ENCODE data around the gene ALLC.
A peak's percentile ranks its signal among the peaks of the same experiment; 100 is the strongest.
"Not testable (repeated sequence)": the region's sequence is repeated elsewhere in the genome, so short reads cannot be mapped to it uniquely, and the experiment has no call there.

The ALLC gene

GRCh38 chr2:3625186-3625585 lies 32.8 kb upstream of the ALLC start:
- Histone ChIP-seq H3K4me3 (no peak overlapping the region), H3K27ac (no peak overlapping the region)

GRCh38 chr2:3626118-3626811 lies 31.7 kb upstream of the ALLC start:
- Histone ChIP-seq H3K27ac (peak overlapping the region in 2 of 21 experiments; percentile 24 to 39), H3K4me3 (no peak overlapping the region)

GRCh38 chr2:3626812-3627499 lies 31.0 kb upstream of the ALLC start:
- H3K4me3 ChIP-seq: no peak overlapping the region
- peak overlapping the region in 1 of 21 experiments; percentile 31 for H3K27ac ChIP-seq

- Histone ChIP-seq H3K4me3 (no peak overlapping the region), H3K27ac (no peak overlapping the region)
Measured at GRCh38 chr2:3627500-3628100, 30.4 kb upstream of the ALLC start.

- no peak overlapping the region for H3K27ac ChIP-seq
Measured at GRCh38 chr2:3628241-3628679, 29.7 kb upstream of the ALLC start.

GRCh38 chr2:3628800-3629199 lies 29.2 kb upstream of the ALLC start:
- Histone ChIP-seq H3K27ac (no peak overlapping the region), H3K4me3 (no peak overlapping the region)

More at GRCh38 chr2:3628241-3628679, 29.7 kb upstream of the ALLC start:
- H3K4me3 ChIP-seq: no peak overlapping the region

- Histone ChIP-seq H3K4me3 (no peak overlapping the region), H3K27ac (no peak overlapping the region)
Measured at GRCh38 chr2:3630631-3631030, 27.4 kb upstream of the ALLC start.

GRCh38 chr2:3631161-3631850 lies 26.7 kb upstream of the ALLC start:
- Histone ChIP-seq H3K27ac (no peak overlapping the region), H3K4me3 (no peak overlapping the region)

- Histone ChIP-seq H3K27ac (no peak overlapping the region), H3K4me3 (no peak overlapping the region)
Measured at GRCh38 chr2:3631851-3632659, 25.9 kb upstream of the ALLC start.

GRCh38 chr2:3633089-3633981 lies 24.7 kb upstream of the ALLC start:
- no peak overlapping the region for H3K4me3 ChIP-seq
- no peak overlapping the region for H3K27ac ChIP-seq

GRCh38 chr2:3633982-3634595 lies 23.9 kb upstream of the ALLC start:
- Histone ChIP-seq H3K4me3 (no peak overlapping the region), H3K27ac (no peak overlapping the region)

- Histone ChIP-seq H3K27ac (no peak overlapping the region), H3K4me3 (no peak overlapping the region)
Measured at GRCh38 chr2:3634596-3635121, 23.3 kb upstream of the ALLC start.

GRCh38 chr2:3635171-3635974 lies 22.6 kb upstream of the ALLC start:
- H3K27ac ChIP-seq: no peak overlapping the region
- H3K4me3 ChIP-seq: no peak overlapping the region

- H3K4me3 ChIP-seq, H3K27ac ChIP-seq: not testable (repeated sequence)
Measured at GRCh38 chr2:3635975-3636327, 22.0 kb upstream of the ALLC start.

GRCh38 chr2:3636586-3637310 lies 21.3 kb upstream of the ALLC start:
- H3K27ac ChIP-seq: no peak overlapping the region
- H3K4me3 ChIP-seq: no peak overlapping the region

GRCh38 chr2:3637311-3637675 lies 20.7 kb upstream of the ALLC start:
- Histone ChIP-seq H3K4me3 (no peak overlapping the region), H3K27ac (no peak overlapping the region)

All from skin epidermis (tissue), 12 donors.